Subcutaneous abdominal adipose tissue (tissue), 5 donors: ENCODE data around the gene SEPTIN2.

ENCODE experiments used
- H3K27ac ChIP-seq: one replicate; pipeline ENCODE4 v1.7.0; 2013; ENCODE audit warnings: low read depth, mild to moderate bottlenecking, inconsistent platforms, low read length, moderate library complexity
- H3K27me3 ChIP-seq, 5 donors: one replicate each; pipeline ENCODE4 v1.7.0; 2013; ENCODE audit warnings: low read length in 5 of 5, inconsistent platforms in 1 of 5; ENCODE audit not compliant: control insufficient read depth in 5 of 5, insufficient read depth in 4 of 5
- H3K36me3 ChIP-seq, 5 donors: one replicate each; pipeline ENCODE4 v1.7.0; 2013; ENCODE audit warnings: low read length in 5 of 5; ENCODE audit not compliant: control insufficient read depth in 5 of 5, insufficient read depth in 5 of 5
- H3K4me1 ChIP-seq, 5 donors: one replicate each; pipeline ENCODE4 v1.7.0; 2013; ENCODE audit warnings: low read length in 5 of 5, mild to moderate bottlenecking in 3 of 5, moderate library complexity in 1 of 5; ENCODE audit not compliant: control insufficient read depth in 5 of 5, insufficient read depth in 5 of 5
- H3K4me3 ChIP-seq, 5 donors: one replicate each; pipeline ENCODE4 v1.7.0; 2013; ENCODE audit warnings: low read length in 5 of 5, low read depth in 1 of 5
- H3K9ac ChIP-seq, 5 donors: one replicate each; pipeline ENCODE4 v1.7.0; 2013; ENCODE audit warnings: low read length in 5 of 5, mild to moderate bottlenecking in 4 of 5, moderate library complexity in 3 of 5
- H3K9me3 ChIP-seq, 5 donors: one replicate each; pipeline ENCODE4 v1.7.0; 2013; ENCODE audit warnings: low read length in 5 of 5; ENCODE audit not compliant: control insufficient read depth in 5 of 5
- donor health status: healthy.
- donor health status: healthy.
- donor health status: healthy.
- donor health status: healthy.
- donor health status: healthy.

Gene SEPTIN2

DNA sequence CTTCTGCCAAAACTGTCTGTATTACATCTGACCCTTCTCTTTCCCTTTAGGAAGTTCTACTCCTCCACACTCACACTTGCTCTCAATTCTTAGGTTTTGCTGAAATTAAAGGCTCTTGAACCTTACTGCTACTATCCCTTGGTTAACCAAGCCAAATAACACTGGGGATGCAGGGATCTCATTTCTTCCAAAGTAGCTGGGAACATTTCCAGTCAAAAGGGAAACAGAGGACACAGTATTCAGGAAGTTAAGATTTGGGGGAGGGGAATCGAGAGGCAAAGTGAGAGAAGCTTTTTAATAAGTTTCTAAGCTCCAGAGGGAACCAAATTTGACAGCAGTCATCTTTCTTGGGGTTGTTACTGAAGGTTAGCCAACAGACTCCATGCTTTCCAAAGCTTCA lies 6.2 kb downstream of the SEPTIN2 start:
- Histone ChIP-seq H3K4me1 (peaks cover 0 to 64% (median 54%) of the 10 kb centered on the region in 5 donors), H3K4me3 (no peak overlapping the region), H3K27me3 (no peaks in the 10 kb centered on the region), H3K9ac (peak overlapping the region in 3 of 5 donors; percentile 24 to 69 (median 69)), H3K27ac (peak overlapping the region; percentile 28), H3K36me3 (peaks cover 3 to 12% (median 7%) of the 10 kb centered on the region in 5 donors), H3K9me3 (no peaks in the 10 kb centered on the region)

DNA sequence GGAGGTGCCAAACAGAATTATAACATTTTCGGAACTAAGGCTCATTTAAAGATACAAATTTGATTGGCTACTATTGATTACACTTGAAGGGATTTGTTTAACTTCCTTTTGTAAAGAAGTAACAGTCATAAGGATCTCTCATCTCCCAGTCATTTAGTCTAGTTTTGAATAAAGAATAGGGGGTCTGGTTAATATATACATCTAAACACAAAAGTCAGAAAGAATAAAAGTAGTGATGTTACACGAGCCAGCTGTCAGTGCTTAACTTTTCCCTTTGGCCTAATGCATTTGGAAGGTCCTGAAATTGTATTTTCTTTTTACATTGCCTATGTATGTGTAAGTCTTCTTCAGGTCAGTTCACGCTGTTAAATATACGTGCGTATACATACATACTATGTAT lies 8.1 kb downstream of the SEPTIN2 start:
- Histone ChIP-seq H3K27me3 (no peaks in the 10 kb centered on the region), H3K4me3 (no peak overlapping the region), H3K9me3 (no peaks in the 10 kb centered on the region), H3K9ac (peak overlapping the region in 2 of 5 donors; percentile 28 to 41), H3K4me1 (peaks cover 0 to 45% (median 36%) of the 10 kb centered on the region in 5 donors), H3K27ac (no peak overlapping the region), H3K36me3 (peaks cover 12 to 24% (median 17%) of the 10 kb centered on the region in 5 donors)

DNA sequence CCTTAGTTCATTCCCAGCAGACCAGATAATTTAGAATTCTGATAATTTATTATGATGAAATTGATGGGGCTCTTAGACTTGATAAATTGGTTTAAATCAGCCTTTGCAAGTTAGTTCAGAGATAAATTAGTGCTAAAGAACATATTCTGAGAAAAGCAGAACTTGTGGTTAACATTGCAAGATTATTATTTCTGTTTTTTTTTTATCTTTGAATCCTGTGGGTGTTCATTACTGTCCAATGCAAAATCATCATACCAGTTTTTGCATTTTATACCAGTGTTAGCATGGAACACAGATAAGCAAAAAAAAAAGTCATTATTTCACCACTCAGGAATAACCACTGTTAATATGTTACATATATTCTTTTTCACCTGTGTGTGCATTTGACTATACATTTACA lies 9.1 kb downstream of the SEPTIN2 start:
- Histone ChIP-seq H3K27me3 (no peaks in the 10 kb centered on the region), H3K36me3 (peaks cover 17 to 34% (median 23%) of the 10 kb centered on the region in 5 donors), H3K9ac (peak overlapping the region in 1 of 5 donors; percentile 47), H3K27ac (no peak overlapping the region), H3K4me3 (no peak overlapping the region), H3K4me1 (peaks cover 0 to 42% (median 33%) of the 10 kb centered on the region in 5 donors), H3K9me3 (no peaks in the 10 kb centered on the region)

- Histone ChIP-seq H3K4me1 (peaks cover 0 to 40% (median 28%) of the 10 kb centered on the region in 5 donors), H3K4me3 (no peak overlapping the region), H3K36me3 (peaks cover 21 to 38% (median 24%) of the 10 kb centered on the region in 5 donors), H3K27me3 (no peaks in the 10 kb centered on the region), H3K9ac (no peak overlapping the region), H3K27ac (no peak overlapping the region), H3K9me3 (no peaks in the 10 kb centered on the region)
Measured at GRCh38 chr2:241325257-241325656, 9.5 kb downstream of the SEPTIN2 start.

DNA sequence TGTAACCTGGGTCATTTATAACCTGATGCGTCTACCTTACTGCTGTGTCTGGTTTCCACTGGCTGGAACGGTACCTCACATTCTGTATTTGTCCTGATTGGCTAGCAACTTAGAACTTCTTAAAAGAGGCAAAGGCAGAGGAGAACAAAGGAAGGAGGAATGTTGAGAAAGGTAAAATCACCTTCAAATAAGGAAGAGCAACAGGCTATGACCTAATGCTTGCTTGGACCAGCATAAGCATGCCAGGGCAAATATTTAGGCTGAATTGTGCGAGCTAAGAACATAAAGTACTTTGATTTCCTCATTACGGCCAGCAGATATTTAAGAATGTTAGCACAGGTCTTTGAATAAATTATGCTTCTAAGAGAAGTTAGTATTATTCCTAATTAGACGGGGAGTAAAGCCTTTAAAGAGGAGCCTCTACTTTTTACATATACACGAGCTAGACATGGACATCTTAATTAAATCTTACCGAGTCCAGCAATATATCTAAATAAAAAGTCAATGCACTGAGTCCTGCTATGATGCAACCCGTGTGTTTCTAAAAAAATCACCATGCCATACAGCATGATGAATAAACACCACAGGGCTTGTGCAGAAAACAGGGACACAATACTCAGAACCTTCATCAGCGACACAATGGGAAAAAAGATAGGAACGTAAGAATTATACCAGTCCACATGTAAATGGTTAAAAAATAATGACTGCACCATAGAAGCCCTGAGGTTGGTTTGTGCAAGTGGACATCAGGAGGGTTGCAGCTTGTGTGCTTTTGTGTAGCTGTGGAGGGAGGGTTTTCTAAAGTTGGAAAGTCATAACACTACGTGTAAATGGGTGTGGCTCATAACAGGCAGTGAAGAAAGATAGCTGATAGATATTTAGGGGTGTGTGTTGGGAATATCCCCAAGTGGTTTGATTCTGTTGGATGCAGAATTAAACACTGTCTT lies 14.2 kb downstream of the SEPTIN2 start:
- Histone ChIP-seq H3K9me3 (no peaks in the 10 kb centered on the region), H3K27ac (no peak overlapping the region), H3K4me1 (peaks cover 0 to 4% (median 0%) of the 10 kb centered on the region in 5 donors), H3K4me3 (no peak overlapping the region), H3K9ac (no peak overlapping the region), H3K36me3 (peaks cover 26 to 51% (median 36%) of the 10 kb centered on the region in 5 donors), H3K27me3 (no peaks in the 10 kb centered on the region)

- Histone ChIP-seq H3K27ac (no peak overlapping the region), H3K36me3 (peaks cover 27 to 54% (median 40%) of the 10 kb centered on the region in 5 donors), H3K9me3 (no peaks in the 10 kb centered on the region)
Measured at GRCh38 chr2:241330616-241330981, 14.9 kb downstream of the SEPTIN2 start.

DNA sequence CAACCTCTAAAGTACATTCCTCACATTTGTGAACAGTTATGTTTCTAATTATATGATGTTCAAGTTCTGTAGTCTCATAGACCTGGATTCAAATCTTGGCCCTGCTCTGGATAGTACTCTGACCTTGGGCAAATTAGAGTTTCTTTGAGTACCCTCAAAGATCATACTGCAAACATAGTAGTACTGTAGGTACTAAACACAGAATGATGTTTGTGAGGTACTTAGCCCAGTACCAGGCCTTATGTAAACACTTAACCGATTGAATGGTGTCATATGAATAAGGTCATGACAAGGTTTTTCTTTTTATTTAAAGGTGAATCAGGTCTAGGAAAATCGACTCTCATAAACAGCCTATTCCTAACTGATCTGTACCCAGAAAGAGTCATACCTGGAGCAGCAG lies 19.1 kb downstream of the SEPTIN2 start:
- Histone ChIP-seq H3K27ac (no peak overlapping the region), H3K4me3 (no peak overlapping the region), H3K36me3 (peaks cover 26 to 57% (median 53%) of the 10 kb centered on the region in 5 donors), H3K9ac (peak overlapping the region in 1 of 5 donors; percentile 32), H3K4me1 (peaks cover 0 to 4% (median 0%) of the 10 kb centered on the region in 5 donors), H3K27me3 (no peaks in the 10 kb centered on the region), H3K9me3 (no peaks in the 10 kb centered on the region)

More at GRCh38 chr2:241330616-241330981, 14.9 kb downstream of the SEPTIN2 start:
- H3K4me3 ChIP-seq: no peak overlapping the region
- no peak overlapping the region for H3K9ac ChIP-seq
- no peaks in the 10 kb centered on the region for H3K4me1 ChIP-seq
- H3K27me3 ChIP-seq: no peaks in the 10 kb centered on the region

DNA sequence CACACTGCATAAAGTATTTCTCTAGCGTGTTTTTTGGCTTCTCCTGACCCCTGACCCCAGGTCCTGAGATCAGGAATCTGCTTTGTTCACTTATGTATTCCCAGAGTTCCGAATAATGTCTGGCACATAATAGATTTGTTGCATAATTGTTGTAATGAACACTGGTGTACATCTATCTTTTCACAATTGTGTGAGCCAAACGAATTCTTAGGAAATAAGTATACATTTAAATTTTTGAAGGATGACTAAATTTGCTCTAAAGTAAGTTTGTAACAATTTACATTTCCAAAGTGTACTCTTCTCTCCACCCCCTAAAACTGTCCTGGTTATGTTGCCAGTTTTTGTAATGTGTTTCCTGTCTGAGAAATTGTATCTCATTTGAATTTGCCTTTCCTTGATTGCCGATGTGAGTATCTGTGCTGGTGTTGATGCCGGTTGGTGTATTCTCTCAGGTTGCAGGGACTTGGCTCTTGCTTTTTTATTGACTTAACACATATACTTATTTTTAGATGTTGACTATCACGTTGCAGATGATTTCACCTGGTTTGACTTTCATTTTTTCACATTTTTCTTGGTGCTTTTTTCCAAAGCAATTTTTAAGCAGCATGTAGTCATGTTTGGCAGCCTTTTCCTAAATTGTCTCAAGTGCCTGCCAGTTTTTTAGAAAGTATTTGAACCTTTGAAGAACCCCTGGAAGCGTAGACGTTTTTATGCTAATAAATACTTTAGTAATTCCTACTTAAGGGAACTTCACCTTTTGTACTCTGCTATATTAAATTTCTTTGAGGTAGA lies 24.3 kb downstream of the SEPTIN2 start:
- Histone ChIP-seq H3K4me3 (no peak overlapping the region), H3K36me3 (peaks cover 25 to 88% (median 68%) of the 10 kb centered on the region in 5 donors), H3K27ac (peak overlapping the region; percentile 15), H3K4me1 (peaks cover 0 to 17% (median 8%) of the 10 kb centered on the region in 5 donors), H3K9me3 (no peaks in the 10 kb centered on the region), H3K27me3 (no peaks in the 10 kb centered on the region), H3K9ac (no peak overlapping the region)

DNA sequence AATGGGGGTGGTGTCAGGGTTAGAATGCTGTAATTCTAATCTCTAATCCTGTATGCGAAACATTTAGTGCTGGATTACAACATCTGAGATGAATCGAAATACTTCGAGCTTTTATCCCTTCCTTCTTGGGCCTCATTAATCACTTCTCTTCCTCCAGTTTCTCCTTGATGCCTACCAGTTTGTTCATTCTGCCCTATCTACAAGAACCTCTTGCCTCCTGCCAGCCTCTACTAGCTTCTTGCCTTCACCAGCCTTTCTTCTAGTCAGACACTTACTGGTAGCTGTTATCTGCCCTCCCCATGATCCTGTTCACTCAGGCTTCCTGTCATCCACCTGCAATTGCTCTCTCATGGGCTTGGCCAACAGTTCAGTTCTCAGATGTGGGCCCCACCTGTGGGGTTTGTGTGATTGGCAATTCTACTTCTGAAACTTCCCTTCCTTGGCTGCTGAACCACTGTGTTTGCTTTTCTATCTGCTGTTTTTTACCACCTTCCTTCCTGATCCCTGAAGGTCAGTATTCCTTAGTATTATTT lies 25.0 kb downstream of the SEPTIN2 start:
- H3K9ac ChIP-seq: no peak overlapping the region
- no peaks in the 10 kb centered on the region for H3K27me3 ChIP-seq
- peaks cover 0 to 17% (median 8%) of the 10 kb centered on the region in 5 donors for H3K4me1 ChIP-seq
- H3K9me3 ChIP-seq: no peaks in the 10 kb centered on the region
- H3K4me3 ChIP-seq: no peak overlapping the region
- H3K36me3 ChIP-seq: peaks cover 19 to 87% (median 70%) of the 10 kb centered on the region in 5 donors
- peak overlapping the region; percentile 15 for H3K27ac ChIP-seq
